ENCODE data around the gene SLC46A3. TPM values are rescaled to one million over a fixed set of nuclear protein-coding genes. Genes with fewer than 3 reads are reported as not detected.

Gene SLC46A3
- total RNA-seq, 4 donors from 2014 or later, result 8.3 to 20.7 (median 12.0) TPM

DNA sequence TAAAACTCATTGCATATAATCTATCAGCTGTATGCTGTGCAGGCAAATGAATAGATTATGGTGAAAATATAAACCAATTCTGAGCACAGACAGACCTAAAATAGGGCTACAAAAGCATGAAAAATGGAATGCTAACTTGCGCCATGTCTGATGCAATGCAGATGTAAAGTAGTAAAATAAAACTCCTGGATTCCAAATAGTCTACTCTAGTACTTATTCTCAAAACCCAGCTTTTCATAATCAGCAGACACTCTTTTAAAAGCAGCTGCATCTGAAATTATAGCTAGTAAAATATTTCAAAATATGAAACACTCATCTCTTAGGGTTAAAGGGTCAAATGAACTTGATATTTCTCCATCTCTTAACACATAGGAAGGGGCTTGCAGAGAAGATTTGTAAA, 64.5 kb downstream of the SLC46A3 start:
- Histone ChIP-seq H3K36me3 (no peaks in the 10 kb centered on the region), H3K27ac (no peak overlapping the region), H3K27me3 (no peaks in the 10 kb centered on the region), H3K4me1 (peaks cover 0 to 34% (median 4%) of the 10 kb centered on the region in 3 donors), H3K9me3 (no peaks in the 10 kb centered on the region), H3K4me3 (no peak overlapping the region)
- ATAC-seq, result no peak
- TF ChIP-seq POLR2AphosphoS5 (IDR thresholded peaks at IDR 0.05) (no peak), POLR2A (IDR thresholded peaks at IDR 0.05) (no peak), EP300 (IDR thresholded peaks at IDR 0.05) (no peak)
- TF ChIP-seq, protein P1, sequence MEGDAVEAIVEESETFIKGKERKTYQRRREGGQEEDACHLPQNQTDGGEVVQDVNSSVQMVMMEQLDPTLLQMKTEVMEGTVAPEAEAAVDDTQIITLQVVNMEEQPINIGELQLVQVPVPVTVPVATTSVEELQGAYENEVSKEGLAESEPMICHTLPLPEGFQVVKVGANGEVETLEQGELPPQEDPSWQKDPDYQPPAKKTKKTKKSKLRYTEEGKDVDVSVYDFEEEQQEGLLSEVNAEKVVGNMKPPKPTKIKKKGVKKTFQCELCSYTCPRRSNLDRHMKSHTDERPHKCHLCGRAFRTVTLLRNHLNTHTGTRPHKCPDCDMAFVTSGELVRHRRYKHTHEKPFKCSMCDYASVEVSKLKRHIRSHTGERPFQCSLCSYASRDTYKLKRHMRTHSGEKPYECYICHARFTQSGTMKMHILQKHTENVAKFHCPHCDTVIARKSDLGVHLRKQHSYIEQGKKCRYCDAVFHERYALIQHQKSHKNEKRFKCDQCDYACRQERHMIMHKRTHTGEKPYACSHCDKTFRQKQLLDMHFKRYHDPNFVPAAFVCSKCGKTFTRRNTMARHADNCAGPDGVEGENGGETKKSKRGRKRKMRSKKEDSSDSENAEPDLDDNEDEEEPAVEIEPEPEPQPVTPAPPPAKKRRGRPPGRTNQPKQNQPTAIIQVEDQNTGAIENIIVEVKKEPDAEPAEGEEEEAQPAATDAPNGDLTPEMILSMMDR (IDR thresholded peaks at IDR 0.05), result no peak
- 92 to 100% methylated on average over 1 of the region's 1 CpG for WGBS, 2 donors (ENCODE audit: low coverage in 1 of 2)

DNA sequence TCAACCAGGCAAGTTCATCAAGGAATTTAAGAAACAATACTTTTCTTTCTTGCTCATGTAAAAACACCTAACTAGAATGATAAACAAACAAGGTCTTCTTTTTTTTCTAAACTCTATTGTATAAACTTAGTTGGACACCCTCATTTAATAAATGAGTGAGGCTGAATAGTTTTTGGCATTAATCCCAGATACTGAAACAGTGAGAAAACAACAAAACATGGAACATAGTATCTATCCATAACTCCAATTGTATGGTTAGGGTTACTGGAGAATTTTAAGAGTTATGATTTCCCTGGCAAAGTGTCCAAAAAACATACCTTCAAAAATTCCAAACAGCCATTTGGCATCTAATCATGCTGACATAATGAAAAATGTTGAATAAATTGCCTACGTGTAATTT, 65.7 kb downstream of the SLC46A3 start:
- no peak for ATAC-seq
- TF ChIP-seq, protein P1 (IDR thresholded peaks at IDR 0.05), result no peak
- no peak for TF ChIP-seq EP300 (IDR thresholded peaks at IDR 0.05)
- no peak for TF ChIP-seq POLR2AphosphoS5 (IDR thresholded peaks at IDR 0.05)
- TF ChIP-seq POLR2A (IDR thresholded peaks at IDR 0.05), result no peak
- Histone ChIP-seq H3K9me3 (no peaks in the 10 kb centered on the region), H3K36me3 (no peaks in the 10 kb centered on the region), H3K4me3 (no peak overlapping the region), H3K27ac (no peak overlapping the region), H3K4me1 (peaks cover 0 to 32% (median 4%) of the 10 kb centered on the region in 3 donors), H3K27me3 (no peaks in the 10 kb centered on the region)
- 25 to 33% methylated on average over 1 of the region's 1 CpG for WGBS, 2 donors (ENCODE audit: low coverage in 1 of 2)

DNA sequence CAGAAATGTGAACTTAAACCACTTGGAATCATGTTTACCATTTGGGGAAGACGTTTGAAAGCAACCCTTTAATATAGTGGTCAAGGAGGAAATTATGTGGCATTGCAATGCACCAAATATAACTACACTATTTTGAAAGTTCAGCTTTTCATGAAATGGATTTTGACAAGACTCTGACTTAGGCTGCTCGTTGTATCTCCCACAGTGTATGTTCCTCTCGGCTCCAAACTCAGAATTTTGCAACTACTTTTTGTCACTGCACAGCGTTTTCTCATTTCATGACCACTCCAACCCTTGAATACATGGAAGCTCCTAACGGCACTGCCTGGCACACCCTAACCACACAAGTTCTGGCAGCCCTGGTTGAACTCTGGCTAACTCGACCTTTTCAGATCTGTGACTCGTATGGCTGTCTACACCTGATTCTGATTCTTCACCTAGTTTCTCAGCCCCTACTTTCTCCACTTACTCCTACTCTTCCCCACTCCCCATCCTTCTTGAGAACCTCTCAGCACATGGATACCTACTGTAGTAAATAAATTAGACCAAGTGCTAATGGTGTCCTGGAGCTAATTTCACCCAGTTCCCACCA, 66.9 kb downstream of the SLC46A3 start:
- no peak overlapping the region for H3K4me3 ChIP-seq
- ATAC-seq, result no peak
- WGBS, 2 donors (ENCODE audit: low coverage in 1 of 2), result 78 to 85% methylated on average over 7 of the region's 7 CpGs
- peaks cover 0 to 20% (median 0%) of the 10 kb centered on the region in 3 donors for H3K4me1 ChIP-seq
- no peaks in the 10 kb centered on the region for H3K36me3 ChIP-seq
- no peaks in the 10 kb centered on the region for H3K9me3 ChIP-seq
- TF ChIP-seq EP300 (IDR thresholded peaks at IDR 0.05) (no peak), POLR2A (IDR thresholded peaks at IDR 0.05) (no peak), POLR2AphosphoS5 (IDR thresholded peaks at IDR 0.05) (no peak)
- TF ChIP-seq, protein P1 (IDR thresholded peaks at IDR 0.05), result no peak
- H3K27me3 ChIP-seq, result no peaks in the 10 kb centered on the region
- no peak overlapping the region for H3K27ac ChIP-seq

DNA sequence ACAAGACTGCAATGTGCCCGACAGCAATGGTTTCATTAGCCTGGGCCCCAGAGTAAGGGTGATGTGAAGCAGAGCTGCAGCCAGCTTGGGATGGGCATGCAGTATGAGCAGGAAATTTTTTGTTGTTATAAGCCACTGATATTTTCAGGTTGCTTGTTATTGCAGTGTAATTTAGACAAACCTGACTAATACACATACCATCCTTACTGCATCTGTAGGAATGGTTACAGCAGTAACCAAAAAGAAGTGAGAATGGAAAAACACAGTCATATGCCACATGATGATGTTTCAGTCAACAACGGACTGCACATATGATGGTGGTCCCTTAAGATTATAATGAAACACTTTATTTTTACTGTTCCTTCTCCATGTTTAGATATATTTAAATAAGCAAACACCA, 68.5 kb downstream of the SLC46A3 start:
- no peak for ATAC-seq
- whole genome bisulfite sequencing, 2 donors (ENCODE audit: low coverage in 1 of 2), result 75 to 94% methylated on average over 2 of the region's 2 CpGs

More for the DNA sequence above, 68.5 kb downstream of the SLC46A3 start:
- no peak overlapping the region for H3K4me3 ChIP-seq
- H3K9me3 ChIP-seq, result no peaks in the 10 kb centered on the region
- no peaks in the 10 kb centered on the region for H3K27me3 ChIP-seq
- no peaks in the 10 kb centered on the region for H3K36me3 ChIP-seq
- no peak for TF ChIP-seq POLR2AphosphoS5 (IDR thresholded peaks at IDR 0.05)
- no peak for TF ChIP-seq EP300 (IDR thresholded peaks at IDR 0.05)
- H3K27ac ChIP-seq, result no peak overlapping the region
- peaks cover 0 to 12% (median 0%) of the 10 kb centered on the region in 3 donors for H3K4me1 ChIP-seq

Small RNA genes within 50 kb of the gene (small RNA-seq; reads per million reads assigned to genes)
- gene RNU6-53P, result 0 reads per million in 4 donors

Other genes with a start within 250 kb of the SLC46A3 start
- 10 to 100 TPM; 11.1 to 37.9 (median 21.7) TPM for gene FLT1, start 223.8 kb downstream of the SLC46A3 start, total RNA-seq
- gene POMP, start 59.8 kb downstream of the SLC46A3 start, total RNA-seq, result 10 to 100 TPM; 47.6 to 71.6 (median 60.1) TPM
- 10 to 100 TPM in 3 of 4 donors, under 1 TPM in 1; 0.67 to 36.7 (median 18.4) TPM for gene MTUS2, start 101.4 kb upstream of the SLC46A3 start, total RNA-seq

All from gastroesophageal sphincter (tissue), 4 donors.